Measurements from ENCODE around the gene ETDC. TPM values are rescaled to one million over a fixed set of nuclear protein-coding genes. Genes with fewer than 3 reads are reported as not detected.
A peak's percentile ranks its signal among the peaks of the same experiment; 100 is the strongest.

Gene ETDC
- total and polyA plus RNA-seq, 4 experiments from 2014 or later, result not detected

GRCh38 chrX:135295238-135295943, 13.9 kb upstream of the ETDC start:
- H3K9me3 Mint-ChIP-seq, result peaks cover 0 to 7% (median 2%) of the 10 kb centered on the region in 8 donors
- ChIA-PET POLR2A (ENCODE audit: partially characterized antibody) (interaction anchor here (1.6 kb wide), 1 partner anchor 126 kb away, joined by 4 read pairs; the partner anchor contains the start of gene SMIM10L2A), CTCF (ENCODE audit: partially characterized antibody) (interaction anchor here (0.9 kb wide), 1 partner anchor 9 kb away, joined by 3 read pairs; no protein-coding TSS in a partner anchor)
- H3K4me3 ChIP-seq (ENCODE audit: low read length in 2 of 2), result peak overlapping the region; percentile 29 to 57
- H3K27me3 ChIP-seq (ENCODE audit: insufficient read depth, low read length), result no peaks in the 10 kb centered on the region
- H3K4me1 ChIP-seq (ENCODE audit: insufficient read depth, low read length), result peaks cover 20% of the 10 kb centered on the region
- H3K27ac Mint-ChIP-seq, result peak overlapping the region; percentile 86 to 96 (median 91)
- no peaks in the 10 kb centered on the region for H3K27me3 Mint-ChIP-seq
- H3K4me1 Mint-ChIP-seq, result peaks cover 10 to 20% (median 13%) of the 10 kb centered on the region in 4 donors
- H3K9me3 ChIP-seq (ENCODE audit: control insufficient read depth in 1 of 2, low read length in 2 of 2), result peaks cover 0 to 3% of the 10 kb centered on the region in 2 donors
- no peaks in the 10 kb centered on the region for H3K36me3 ChIP-seq (ENCODE audit: insufficient read depth, low read length)
- peak overlapping the region; percentile 44 for H3K27ac ChIP-seq (ENCODE audit: low read depth, low read length)
- peak overlapping the region; percentile 91 to 95 (median 93) for H3K4me3 Mint-ChIP-seq
- intact Hi-C loops (cut with micrococcal nuclease), result loop anchor here (2.0 to 5.0 kb wide), 2 partner anchors 127 to 181 kb away; partner anchors contain the start of gene SMIM10L2A
- DNase-seq, result peak; percentile 51 to 71 (median 63)
- H3K36me3 Mint-ChIP-seq, result peaks cover 19 to 28% of the 10 kb centered on the region in 2 donors

GRCh38 chrX:135295944-135296305, 13.4 kb upstream of the ETDC start:
- no peak for DNase-seq
- Mint-ChIP-seq H3K27me3 (no peaks in the 10 kb centered on the region), H3K4me1 (peaks cover 10 to 20% (median 13%) of the 10 kb centered on the region in 4 donors), H3K4me3 (peak overlapping the region; percentile 91 to 95 (median 93)), H3K9me3 (peaks cover 0 to 3% (median 2%) of the 10 kb centered on the region in 8 donors), H3K36me3 (peaks cover 14 to 26% of the 10 kb centered on the region in 2 donors), H3K27ac (peak overlapping the region; percentile 86 to 96 (median 91))
- Histone ChIP-seq H3K9me3 (ENCODE audit: control insufficient read depth in 1 of 2, low read length in 2 of 2) (peaks cover 0 to 3% of the 10 kb centered on the region in 2 donors), H3K4me3 (ENCODE audit: low read length in 2 of 2) (peak overlapping the region; percentile 29 to 57), H3K4me1 (ENCODE audit: insufficient read depth, low read length) (peaks cover 20% of the 10 kb centered on the region), H3K27ac (ENCODE audit: low read depth, low read length) (peak overlapping the region; percentile 44), H3K36me3 (ENCODE audit: insufficient read depth, low read length) (no peaks in the 10 kb centered on the region), H3K27me3 (ENCODE audit: insufficient read depth, low read length) (no peaks in the 10 kb centered on the region)
- ChIA-PET POLR2A (ENCODE audit: partially characterized antibody) (interaction anchor here (1.6 kb wide), 1 partner anchor 126 kb away, joined by 4 read pairs; the partner anchor contains the start of gene SMIM10L2A), CTCF (ENCODE audit: partially characterized antibody) (interaction anchor here (0.9 kb wide), 1 partner anchor 8 kb away, joined by 3 read pairs; no protein-coding TSS in a partner anchor)
- intact Hi-C loops (cut with micrococcal nuclease), result loop anchor here (2.0 to 5.0 kb wide), 2 partner anchors 126 to 181 kb away; partner anchors contain the start of gene SMIM10L2A

- no peak overlapping the region for H3K27ac ChIP-seq (ENCODE audit: low read depth, low read length)
- Mint-ChIP-seq H3K9me3 (peaks cover 0 to 2% (median 0%) of the 10 kb centered on the region in 8 donors), H3K27me3 (no peaks in the 10 kb centered on the region), H3K27ac (no peak overlapping the region), H3K36me3 (no peaks in the 10 kb centered on the region), H3K4me3 (no peak overlapping the region), H3K4me1 (peaks cover 0 to 5% (median 3%) of the 10 kb centered on the region in 4 donors)
- H3K27me3 ChIP-seq (ENCODE audit: insufficient read depth, low read length), result no peaks in the 10 kb centered on the region
- H3K4me3 ChIP-seq (ENCODE audit: low read length in 2 of 2), result no peak overlapping the region
- no peaks in the 10 kb centered on the region for H3K9me3 ChIP-seq (ENCODE audit: control insufficient read depth in 1 of 2, low read length in 2 of 2)
- H3K36me3 ChIP-seq (ENCODE audit: insufficient read depth, low read length), result no peaks in the 10 kb centered on the region
- H3K4me1 ChIP-seq (ENCODE audit: insufficient read depth, low read length), result no peaks in the 10 kb centered on the region
- intact Hi-C loops (cut with micrococcal nuclease), result no loop called here
- POLR2A ChIA-PET (ENCODE audit: partially characterized antibody), result no interaction called here
- CTCF ChIA-PET (ENCODE audit: partially characterized antibody), result no interaction called here
- DNase-seq, result no peak
Observed at GRCh38 chrX:135302269-135302873, 6.9 kb upstream of the ETDC start.

- Mint-ChIP-seq H3K4me3 (no peak overlapping the region), H3K9me3 (no peaks in the 10 kb centered on the region), H3K27me3 (no peaks in the 10 kb centered on the region), H3K36me3 (no peaks in the 10 kb centered on the region), H3K4me1 (peaks cover 2 to 15% (median 10%) of the 10 kb centered on the region in 4 donors), H3K27ac (no peak overlapping the region)
- CTCF ChIA-PET (ENCODE audit: partially characterized antibody), result interaction anchor here (1.5 kb wide), 1 partner anchor 9 kb away, joined by 3 read pairs; no protein-coding TSS in a partner anchor
- Histone ChIP-seq H3K27ac (ENCODE audit: low read depth, low read length) (no peak overlapping the region), H3K4me1 (ENCODE audit: insufficient read depth, low read length) (no peaks in the 10 kb centered on the region), H3K27me3 (ENCODE audit: insufficient read depth, low read length) (no peaks in the 10 kb centered on the region), H3K9me3 (ENCODE audit: control insufficient read depth in 1 of 2, low read length in 2 of 2) (no peaks in the 10 kb centered on the region), H3K36me3 (ENCODE audit: insufficient read depth, low read length) (no peaks in the 10 kb centered on the region), H3K4me3 (ENCODE audit: low read length in 2 of 2) (no peak overlapping the region)
- intact Hi-C loops (cut with micrococcal nuclease), result no loop called here
- no peak for DNase-seq
- POLR2A ChIA-PET (ENCODE audit: partially characterized antibody), result no interaction called here
Observed at GRCh38 chrX:135304741-135305140, 4.5 kb upstream of the ETDC start.

- Histone ChIP-seq H3K9me3 (ENCODE audit: control insufficient read depth in 1 of 2, low read length in 2 of 2) (no peaks in the 10 kb centered on the region), H3K27me3 (ENCODE audit: insufficient read depth, low read length) (no peaks in the 10 kb centered on the region), H3K4me3 (ENCODE audit: low read length in 2 of 2) (no peak overlapping the region), H3K36me3 (ENCODE audit: insufficient read depth, low read length) (no peaks in the 10 kb centered on the region), H3K4me1 (ENCODE audit: insufficient read depth, low read length) (no peaks in the 10 kb centered on the region), H3K27ac (ENCODE audit: low read depth, low read length) (no peak overlapping the region)
- Mint-ChIP-seq H3K4me3 (no peak overlapping the region), H3K36me3 (peaks cover 0 to 1% of the 10 kb centered on the region in 2 donors), H3K27ac (peak overlapping the region in 1 of 7 donors; percentile 44), H3K4me1 (peaks cover 2 to 15% (median 11%) of the 10 kb centered on the region in 4 donors), H3K27me3 (no peaks in the 10 kb centered on the region), H3K9me3 (peaks cover 0 to 6% (median 0%) of the 10 kb centered on the region in 8 donors)
- POLR2A ChIA-PET (ENCODE audit: partially characterized antibody), result no interaction called here
- CTCF ChIA-PET (ENCODE audit: partially characterized antibody), result no interaction called here
- no peak for DNase-seq
- intact Hi-C loops (cut with micrococcal nuclease), result no loop called here
Observed at GRCh38 chrX:135307171-135307570, 2.1 kb upstream of the ETDC start.

- Mint-ChIP-seq H3K27me3 (no peaks in the 10 kb centered on the region), H3K4me1 (peaks cover 2 to 15% (median 11%) of the 10 kb centered on the region in 4 donors), H3K27ac (peak overlapping the region in 1 of 7 donors; percentile 2), H3K9me3 (peaks cover 0 to 11% (median 1%) of the 10 kb centered on the region in 8 donors), H3K36me3 (peaks cover 0 to 1% of the 10 kb centered on the region in 2 donors), H3K4me3 (no peak overlapping the region)
- Histone ChIP-seq H3K27ac (ENCODE audit: low read depth, low read length) (no peak overlapping the region), H3K9me3 (ENCODE audit: control insufficient read depth in 1 of 2, low read length in 2 of 2) (no peaks in the 10 kb centered on the region), H3K36me3 (ENCODE audit: insufficient read depth, low read length) (no peaks in the 10 kb centered on the region), H3K4me3 (ENCODE audit: low read length in 2 of 2) (no peak overlapping the region), H3K4me1 (ENCODE audit: insufficient read depth, low read length) (no peaks in the 10 kb centered on the region), H3K27me3 (ENCODE audit: insufficient read depth, low read length) (no peaks in the 10 kb centered on the region)
- no peak for DNase-seq
- POLR2A ChIA-PET (ENCODE audit: partially characterized antibody), result no interaction called here
- intact Hi-C loops (cut with micrococcal nuclease), result no loop called here
- CTCF ChIA-PET (ENCODE audit: partially characterized antibody), result no interaction called here
Observed at GRCh38 chrX:135308345-135308855, 880 bp upstream of the ETDC start.

- ChIA-PET CTCF (ENCODE audit: partially characterized antibody) (no interaction called here), POLR2A (ENCODE audit: partially characterized antibody) (no interaction called here)
- no peaks in the 10 kb centered on the region for H3K4me1 ChIP-seq (ENCODE audit: insufficient read depth, low read length)
- H3K27me3 ChIP-seq (ENCODE audit: insufficient read depth, low read length), result no peaks in the 10 kb centered on the region
- no peak for DNase-seq
- H3K36me3 ChIP-seq (ENCODE audit: insufficient read depth, low read length), result no peaks in the 10 kb centered on the region
- peaks cover 0 to 3% (median 0%) of the 10 kb centered on the region in 4 donors for H3K4me1 Mint-ChIP-seq
- H3K4me3 ChIP-seq (ENCODE audit: low read length in 2 of 2), result no peak overlapping the region
- H3K4me3 Mint-ChIP-seq, result no peak overlapping the region
- H3K9me3 ChIP-seq (ENCODE audit: control insufficient read depth in 1 of 2, low read length in 2 of 2), result no peaks in the 10 kb centered on the region
- no peaks in the 10 kb centered on the region for H3K27me3 Mint-ChIP-seq
- intact Hi-C loops (cut with micrococcal nuclease), result no loop called here
- no peak overlapping the region for H3K27ac ChIP-seq (ENCODE audit: low read depth, low read length)
- no peak overlapping the region for H3K27ac Mint-ChIP-seq
- H3K36me3 Mint-ChIP-seq, result peaks cover 24 to 25% of the 10 kb centered on the region in 2 donors
- H3K9me3 Mint-ChIP-seq, result peaks cover 0 to 36% (median 9%) of the 10 kb centered on the region in 8 donors
Observed at GRCh38 chrX:135315864-135316263, 6.6 kb downstream of the ETDC start.

All from CD4-positive, alpha-beta memory T cell (primary cell).